NOMO-1 treated with DMSO at 0.1 percent for 48 hours (cell line): ENCODE data around the gene SERGEF.

ENCODE experiments used
- DNase-seq: peaks from one replicate; lab custom pipeline; 2025; ENCODE audit not compliant: unreplicated experiment; lab: John Stamatoyannopoulos, UW

Gene SERGEF

DNA sequence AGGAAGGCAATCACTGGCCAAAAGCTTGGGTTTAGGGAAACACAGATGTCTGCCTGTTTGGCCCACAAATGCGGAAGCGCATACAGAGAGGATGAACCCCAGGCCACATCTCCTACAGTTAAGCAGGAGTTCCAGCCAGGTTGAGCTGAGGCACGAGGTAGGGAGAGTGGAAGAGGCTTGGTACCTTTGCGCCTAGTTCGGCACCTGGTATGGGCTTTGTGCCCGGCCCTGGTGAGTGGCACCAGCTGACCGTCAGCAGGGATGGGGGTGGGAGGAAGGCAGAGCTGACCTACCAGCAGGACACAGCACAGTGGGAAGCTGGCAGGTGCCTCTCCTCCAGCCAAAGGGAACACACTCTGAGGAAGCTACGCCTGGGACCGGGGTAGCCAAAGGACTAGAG, 220.7 kb downstream of the SERGEF start:
- DNase-seq = no peak

DNA sequence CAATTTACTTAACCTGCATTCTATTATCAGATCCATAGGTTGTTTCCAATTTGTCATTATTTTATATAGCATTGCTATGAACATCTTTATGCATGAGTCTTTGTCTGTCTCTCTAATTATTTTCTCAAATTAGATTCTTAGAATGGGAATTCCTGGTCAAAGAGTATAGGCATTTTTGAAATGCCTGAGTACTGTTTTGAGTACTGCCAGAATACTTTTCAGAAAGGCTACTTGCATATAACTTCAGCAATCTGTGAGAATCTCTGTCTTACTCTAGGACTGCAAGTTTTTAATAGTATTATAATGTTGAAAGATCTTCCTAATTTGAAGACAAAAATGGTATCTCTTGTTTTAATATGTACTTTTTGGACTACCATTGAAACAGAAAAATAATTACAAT, 221.7 kb downstream of the SERGEF start:
- DNase-seq = no peak

DNA sequence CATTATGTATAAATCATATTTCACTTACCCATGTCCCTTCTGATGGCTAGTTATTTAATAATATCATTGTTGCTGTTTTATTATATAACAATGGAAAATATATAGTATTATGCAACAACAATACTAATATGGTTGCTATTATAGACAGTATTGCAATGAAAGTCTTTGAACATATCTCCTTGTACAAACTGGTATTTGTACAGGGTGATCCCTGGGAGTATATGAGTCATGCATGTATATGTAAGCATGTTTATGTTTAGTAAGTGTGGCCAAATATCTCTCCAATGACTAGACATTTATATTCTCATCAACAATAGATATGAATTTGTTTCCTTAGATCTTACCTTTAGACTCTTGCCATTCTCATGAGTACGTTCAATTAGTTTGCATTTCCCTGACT, 222.4 kb downstream of the SERGEF start:
- DNase-seq = no peak

DNA sequence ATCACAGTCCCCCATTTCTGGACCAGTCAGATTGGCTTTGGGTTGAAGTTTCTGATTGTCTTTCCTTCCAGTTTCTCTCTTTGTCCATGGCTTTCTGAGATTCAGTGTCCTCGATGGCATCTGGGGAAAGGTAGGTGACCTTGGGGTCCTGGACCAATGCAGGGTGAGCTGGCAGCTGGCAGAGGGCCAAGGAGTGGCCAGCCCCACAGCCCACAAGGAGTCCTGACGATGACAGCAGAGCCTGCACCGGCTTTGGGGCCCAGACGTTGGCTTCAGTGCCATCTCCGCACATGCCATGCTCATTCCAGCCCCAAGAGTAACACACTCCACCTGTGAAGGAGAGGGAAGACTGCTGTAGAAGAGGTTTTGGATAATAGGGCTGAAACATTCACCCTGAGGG, 224.8 kb downstream of the SERGEF start:
- no peak for DNase-seq

DNA sequence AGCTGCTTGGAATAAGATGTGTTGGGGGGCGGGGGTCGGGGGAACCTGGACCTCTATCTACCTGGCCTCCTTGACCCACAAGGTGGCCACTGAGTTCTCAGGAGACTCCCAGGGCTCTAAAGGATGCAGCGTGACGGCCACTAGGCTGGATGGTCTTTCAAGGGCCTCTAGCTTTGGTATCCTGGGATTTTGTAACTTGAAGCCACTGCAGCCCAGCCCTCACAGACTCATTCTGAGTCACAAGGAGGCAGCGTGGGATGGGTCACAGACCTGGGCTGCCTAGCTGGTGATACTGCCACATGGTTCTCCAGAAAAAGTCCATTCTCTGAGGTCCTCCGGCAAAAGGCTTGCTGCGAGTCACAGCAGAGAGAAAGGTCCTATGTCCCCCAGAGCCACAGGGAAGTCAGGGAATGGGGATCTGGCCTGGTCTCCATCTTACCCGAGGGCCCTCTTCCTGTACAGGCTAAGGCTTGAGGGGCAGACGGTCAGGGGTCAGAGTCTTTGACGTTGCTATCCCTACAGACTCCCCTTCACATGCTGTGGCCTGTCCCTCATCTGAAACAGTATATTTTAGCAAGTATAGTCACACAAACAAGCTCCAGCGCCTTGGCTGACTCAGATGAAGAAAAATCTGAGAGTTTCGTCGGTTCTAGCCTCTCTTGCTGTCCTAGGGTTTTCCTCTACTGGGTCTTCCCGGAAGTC, 225.9 kb downstream of the SERGEF start:
- DNase-seq = no peak

DNA sequence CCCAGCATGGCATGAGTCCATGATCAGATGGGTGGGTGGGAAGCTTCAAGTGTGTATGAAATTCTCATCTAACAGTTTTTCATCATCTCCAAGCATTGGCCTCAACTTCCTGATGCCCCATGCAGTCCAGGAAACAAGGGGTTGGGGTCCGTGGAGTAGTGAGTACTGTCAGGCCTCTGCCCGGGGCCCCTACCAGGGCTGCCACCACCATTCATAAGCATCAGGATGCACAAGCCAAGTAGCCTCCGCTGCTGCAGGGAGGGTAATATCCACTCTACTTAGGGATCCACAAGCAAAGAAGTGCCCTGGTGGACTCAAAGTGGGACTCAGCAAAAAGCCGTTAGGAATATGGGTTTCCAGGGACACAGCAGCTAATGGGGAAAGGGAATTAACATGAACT, 229.0 kb downstream of the SERGEF start:
- DNase-seq = no peak

DNA sequence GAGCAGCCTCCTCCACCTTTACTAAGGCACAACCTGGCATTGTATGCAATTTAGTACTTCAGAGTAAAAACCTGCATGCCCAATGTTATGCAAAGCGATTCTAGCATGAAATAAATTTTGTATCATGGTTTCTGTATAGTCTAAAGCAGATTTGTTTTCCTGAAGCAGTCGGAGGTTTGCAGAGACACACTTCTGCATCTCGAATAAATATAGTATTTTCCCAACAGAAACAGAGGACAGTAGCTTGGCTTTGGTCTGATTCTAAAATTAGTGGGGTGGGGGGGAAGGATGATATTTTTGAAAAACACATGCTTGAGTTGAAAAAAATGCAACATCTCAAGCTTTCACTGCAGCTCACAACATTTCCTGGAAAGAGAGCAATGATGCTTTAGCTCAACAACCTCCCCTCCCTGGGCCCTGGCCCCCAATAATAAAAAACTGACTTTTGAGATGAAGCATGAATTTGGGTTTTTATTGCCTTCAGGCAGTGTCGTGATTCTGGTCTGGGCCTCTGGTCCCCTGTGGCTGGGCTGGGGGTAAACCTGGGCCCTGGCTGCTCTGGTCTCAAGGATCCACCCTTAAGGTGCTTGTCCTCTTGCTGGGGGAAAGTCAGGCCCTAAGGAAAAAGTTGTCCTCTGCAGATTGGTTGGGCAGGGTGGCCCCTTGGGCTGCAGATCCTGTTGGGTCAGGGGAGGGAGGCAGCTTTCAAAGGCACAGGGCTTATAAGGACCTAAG, 230.1 kb downstream of the SERGEF start:
- DNase-seq = no peak

DNA sequence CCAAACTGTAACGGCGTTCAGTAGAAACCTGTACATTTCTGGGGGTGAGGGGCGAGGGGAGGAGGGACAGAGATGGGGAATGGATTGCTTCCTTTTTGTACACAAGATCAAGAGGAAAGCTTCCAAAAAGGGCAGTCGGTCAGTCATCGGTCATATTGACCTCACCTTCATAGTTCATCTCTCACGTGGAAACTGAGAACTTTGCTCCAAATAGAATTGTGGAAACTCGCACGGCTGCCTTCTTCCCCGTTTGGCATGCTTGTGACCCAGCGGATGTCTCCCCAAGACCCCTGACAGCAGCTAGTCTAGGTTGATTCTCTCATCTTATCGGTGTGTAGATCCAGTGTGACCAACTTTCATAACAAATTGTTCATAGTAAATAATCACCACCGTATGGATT, 230.7 kb downstream of the SERGEF start:
- no peak for DNase-seq

DNA sequence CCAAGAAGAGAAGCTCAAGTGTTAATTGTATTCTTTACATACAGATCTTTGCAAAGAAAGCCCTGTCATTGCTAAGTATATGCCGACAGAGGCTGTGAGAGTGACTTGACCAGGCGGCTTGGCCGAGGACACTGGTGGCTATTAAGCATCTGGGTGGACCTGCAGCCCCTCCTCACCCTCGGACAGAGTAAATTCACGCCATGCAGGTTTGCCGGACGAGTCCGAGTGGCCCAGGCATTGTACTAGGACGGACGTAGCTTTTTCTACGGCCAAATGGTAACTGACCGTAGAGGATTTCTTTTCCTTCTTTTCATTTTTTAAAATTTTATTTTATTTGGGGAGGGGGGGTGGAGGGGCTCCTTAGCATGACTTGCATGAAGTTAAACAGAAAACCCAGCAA, 231.2 kb downstream of the SERGEF start:
- DNase-seq = no peak

DNA sequence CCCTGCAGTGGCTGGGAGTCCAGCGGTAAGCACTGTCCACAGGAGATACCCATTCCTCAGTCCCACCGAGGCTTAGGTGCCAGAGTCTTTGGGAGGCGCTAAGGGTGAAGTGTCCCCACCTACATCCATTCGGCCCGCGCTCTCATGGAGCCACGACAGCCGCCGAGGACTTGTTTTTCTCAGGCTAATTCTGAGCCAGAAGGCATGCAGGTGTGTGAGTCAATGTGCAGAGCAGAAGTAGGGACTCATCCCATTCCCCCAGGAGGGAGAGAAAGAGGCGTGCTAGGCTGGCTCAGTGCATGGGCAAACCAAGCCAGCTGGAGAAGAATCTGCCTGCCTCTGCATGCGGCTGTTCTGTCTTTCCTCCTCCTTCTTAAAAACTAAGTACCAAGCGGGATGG, 231.6 kb downstream of the SERGEF start:
- DNase-seq = no peak

DNA sequence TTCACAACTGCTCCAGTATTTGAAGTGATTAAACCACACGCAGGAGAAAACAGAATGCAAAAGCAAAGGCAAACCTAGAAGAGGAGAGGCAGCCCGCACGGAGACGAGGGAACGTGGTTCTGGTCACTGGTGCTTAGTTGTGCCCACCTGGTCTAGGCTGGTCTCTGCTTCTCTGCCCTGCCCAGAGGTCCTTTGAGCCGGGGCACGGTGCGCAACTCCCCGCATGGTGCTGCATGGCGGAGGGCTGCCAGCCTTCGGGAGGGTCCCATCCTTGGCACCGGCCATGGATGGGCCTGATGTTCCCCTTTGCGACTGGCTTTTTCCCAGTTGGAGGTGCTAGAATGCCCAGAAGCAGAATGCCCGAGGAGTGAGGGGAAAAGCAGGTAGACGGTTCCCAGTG, 232.2 kb downstream of the SERGEF start:
- no peak for DNase-seq

DNA sequence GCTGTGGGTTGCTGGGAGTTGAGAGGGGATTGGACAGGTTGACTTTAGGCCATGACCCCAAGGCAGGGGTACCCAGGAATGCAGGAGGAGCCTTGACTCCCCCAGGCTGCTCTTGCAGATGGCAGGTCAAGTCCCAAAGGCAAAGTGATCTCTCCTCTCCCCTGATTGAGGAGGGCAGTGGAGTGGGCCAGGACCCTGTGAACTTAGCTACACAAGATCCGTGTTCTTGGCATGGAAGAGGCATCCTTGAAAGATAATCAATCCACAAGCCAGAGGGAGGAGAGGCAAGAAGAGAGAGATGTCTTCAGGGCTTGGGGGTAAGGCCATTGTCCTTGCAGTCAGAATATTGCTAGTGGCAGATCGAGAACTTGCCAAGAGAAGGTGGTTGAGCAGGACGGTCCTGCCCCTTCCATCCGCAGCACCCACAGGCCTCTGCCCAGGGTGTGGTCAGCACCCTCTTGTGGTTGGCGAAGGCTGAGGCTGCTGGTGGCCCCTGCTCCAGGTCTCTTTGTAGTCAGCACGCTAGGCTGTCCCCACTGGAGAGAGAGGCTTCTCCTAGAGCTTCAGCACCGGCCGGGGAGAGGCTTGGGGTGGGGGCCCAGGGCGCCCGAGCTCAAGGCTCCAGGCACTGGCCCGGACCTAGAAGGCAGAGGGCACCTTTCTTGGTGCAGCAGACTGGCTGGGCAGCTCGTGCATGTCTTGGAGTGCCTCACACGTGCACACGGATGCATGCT, 232.8 kb downstream of the SERGEF start:
- DNase-seq = no peak

DNA sequence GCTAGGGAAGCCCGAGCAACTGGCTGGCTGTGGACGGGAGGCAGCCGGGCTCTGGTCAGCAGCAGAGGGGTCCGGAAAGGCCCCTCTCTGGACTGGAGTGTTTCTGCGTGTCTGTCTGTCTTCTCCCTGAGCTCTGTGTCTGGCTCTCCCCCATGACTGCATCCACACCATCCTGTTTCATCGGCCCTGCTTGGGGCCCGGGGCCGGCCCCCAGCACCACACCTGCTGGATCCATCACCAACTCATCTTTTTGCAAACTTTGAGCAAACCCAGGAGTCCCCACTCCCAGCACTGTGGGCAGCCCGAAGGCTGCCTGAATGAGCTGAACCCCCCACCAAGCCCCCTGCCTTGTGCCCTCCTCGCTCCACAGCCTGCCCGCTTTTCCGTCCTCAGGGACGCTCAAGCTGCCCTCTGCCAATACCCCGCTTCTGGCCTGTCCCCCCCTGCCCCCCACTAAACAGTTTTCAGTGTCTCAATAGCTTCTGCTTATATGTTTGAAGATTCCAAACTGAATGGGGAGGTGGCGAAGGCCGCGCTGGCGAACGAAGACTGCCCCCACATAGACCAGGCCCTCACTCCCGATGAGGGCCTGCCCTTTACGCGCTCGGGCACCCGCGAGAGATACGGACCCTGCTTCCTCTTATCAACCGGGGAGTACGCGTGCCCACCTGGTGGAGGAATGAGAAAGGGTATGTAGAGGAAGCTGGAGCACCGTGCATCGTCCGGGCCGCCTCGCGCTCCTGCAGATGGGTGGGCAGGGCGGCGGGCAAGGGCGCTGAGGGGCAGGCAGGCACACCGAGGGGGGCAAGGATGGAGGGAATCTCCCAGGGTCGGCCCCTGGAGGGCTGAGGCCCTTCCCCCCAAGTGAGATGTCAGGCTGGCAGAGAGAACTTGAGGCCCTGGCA, 233.6 kb downstream of the SERGEF start:
- no peak for DNase-seq

DNA sequence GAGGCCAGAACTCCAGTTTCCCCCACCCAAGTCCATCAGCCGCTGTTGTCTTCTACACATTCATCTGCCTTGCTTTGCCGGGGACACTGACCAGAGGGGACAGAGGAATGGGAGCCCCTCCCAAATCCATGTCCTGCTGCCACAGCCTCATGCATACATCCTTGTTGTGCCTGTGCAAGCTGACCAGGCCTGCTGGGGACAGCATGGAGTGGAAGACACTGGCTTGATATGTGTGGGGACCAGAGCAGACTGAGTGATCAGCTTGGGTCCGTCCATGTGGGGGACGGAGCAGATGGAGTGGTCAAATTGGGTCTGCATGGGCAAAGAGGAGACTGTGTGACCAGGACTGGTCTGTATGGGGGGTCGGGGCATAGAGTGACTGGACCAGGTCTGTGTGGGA, 234.5 kb downstream of the SERGEF start:
- no peak for DNase-seq

DNA sequence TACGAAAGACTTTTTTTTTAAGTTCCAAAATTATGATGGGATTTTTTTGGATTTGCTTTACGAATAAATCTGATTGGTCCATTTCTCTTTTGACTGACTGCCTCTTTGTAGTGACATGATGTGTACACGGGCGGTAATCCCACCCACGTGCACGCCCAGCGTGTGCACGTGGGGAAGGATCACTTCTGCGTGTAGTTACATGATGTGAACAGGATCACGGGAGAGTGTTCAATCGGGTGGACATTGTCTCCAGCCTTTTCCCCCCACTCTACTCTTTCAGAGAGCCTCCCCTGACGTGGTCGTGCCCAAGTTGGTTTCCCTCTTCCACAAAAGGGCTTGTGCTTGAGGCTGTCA, 235.1 kb downstream of the SERGEF start:
- DNase-seq = no peak

DNA sequence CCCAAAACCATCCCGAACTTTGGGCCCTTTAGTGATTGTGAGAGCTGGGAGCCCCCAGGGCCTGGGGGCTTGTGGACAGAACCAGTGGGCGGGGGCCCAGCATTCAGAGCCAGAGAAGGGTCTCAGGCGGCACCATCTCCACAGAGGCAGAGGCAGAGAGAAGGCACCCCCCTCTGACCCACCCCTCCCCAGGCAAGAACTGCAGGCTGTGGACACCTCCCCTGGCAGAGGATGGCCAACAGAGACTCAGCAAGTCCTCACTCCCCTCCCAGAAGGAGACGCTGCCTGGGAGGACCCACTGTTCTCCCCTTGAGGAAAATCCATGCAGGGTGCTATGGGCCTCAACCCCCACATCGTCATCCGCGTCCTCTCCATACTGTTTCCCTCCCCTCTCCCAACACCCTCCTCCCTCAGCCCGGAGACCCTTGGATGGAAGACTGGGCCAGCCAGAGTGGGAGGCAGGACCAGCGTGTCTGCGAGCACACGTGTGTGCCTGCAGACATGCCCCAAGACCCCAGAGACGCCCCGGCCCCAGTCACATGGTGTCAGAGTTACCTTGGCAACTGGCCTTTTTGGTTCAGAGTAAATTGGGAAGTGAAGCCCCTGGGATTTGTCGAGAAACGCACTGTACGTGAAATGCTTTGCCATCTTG, 235.6 kb downstream of the SERGEF start:
- DNase-seq = no peak

DNA sequence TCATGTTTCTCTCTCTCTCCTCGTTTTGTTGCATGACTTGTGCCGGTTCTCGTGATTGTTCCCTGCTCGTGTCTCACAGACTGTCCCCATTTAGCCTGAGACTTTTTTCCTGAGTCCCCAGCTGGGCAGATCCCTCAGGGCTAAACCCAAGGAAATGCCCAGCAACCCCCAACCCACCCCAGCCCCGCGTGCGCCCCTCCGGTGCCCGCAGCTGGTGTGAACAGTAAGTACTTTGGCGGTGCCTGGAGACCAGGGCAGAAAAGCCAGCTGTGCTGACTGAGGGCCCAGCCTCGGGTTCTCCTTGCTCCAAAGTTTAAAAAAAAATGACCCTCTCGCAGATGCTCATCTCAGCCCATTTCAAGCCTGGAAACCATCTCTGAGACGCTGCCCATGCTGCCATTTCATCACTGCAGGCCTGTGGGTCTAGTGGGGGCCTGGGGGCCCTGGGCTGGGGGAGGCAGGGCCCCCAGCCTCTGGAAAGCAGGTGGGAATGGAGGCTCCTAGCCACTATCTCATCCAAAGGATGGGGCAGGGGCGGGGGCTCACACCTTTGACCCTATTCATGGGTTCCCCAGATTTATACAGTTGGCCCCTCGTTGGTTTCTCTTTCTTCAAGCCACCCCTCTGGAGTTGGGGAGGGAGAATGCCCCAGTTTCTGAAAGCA, 236.5 kb downstream of the SERGEF start:
- no peak for DNase-seq

DNA sequence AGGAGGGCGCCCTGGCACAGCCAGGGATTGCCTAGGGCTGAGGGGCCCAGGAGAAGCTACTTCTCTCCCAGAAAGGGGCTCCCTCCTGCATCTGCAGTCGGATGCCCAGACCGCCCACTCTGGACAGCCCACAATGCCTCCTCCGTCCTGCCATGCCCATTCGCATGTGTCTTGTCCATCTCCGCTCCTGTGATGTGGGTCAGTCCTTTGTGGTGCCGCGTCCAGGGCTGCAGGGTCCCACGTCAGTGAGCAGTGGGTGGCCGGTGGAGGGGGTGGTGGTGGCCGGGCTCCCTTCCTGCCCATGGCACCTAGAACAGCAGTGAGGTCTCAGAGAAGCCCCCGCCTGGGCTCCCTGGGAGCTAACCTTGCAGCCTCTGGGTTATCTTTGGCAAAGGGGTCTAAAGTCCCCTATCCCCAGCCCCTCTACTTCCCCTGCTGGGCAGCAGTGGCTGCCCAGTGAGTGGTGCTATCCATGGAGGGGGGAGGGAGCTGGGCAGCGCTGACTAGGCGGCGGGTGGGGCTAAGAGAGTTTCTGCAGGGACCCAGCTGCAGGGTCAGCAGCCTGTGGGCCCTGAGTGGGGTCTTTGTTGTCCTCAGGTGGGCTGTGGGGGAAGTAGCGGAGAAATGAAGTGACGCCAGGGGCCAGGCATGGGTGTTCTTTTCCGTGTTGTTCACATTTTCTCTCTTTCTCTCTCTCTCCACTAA, 237.2 kb downstream of the SERGEF start:
- DNase-seq = no peak

DNA sequence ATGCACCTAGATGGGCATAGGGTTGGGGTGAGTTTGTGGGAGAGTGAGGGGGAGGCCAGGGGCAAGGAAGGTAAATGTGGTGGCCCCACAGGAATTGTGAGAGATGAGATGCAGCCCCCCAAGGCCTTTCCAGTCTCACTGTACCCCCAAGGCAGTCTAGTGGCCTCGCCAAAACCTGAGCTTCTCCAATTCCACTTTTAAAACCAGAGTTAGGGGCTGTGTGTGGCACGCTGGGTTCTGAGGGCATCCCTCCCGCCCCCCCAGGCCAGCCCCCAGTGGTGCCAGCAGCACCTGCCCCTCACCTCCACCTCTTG, 237.9 kb downstream of the SERGEF start:
- DNase-seq = no peak
